Ishikawa (cell line): ENCODE results near the gene ERN2.

Experiments used
- CEBPB ChIP-seq: IDR thresholded peaks from 2 replicates; pipeline ENCODE4 v1.6.1; 2012
- CREB1 ChIP-seq: IDR thresholded peaks from 2 replicates; pipeline ENCODE4 v1.6.1; 2012; ENCODE audit warnings: low read depth
- EGR1 ChIP-seq: IDR thresholded peaks from 2 replicates; pipeline ENCODE4 v1.6.1; 2012
- EP300 ChIP-seq: IDR thresholded peaks from 2 replicates; pipeline ENCODE4 v1.6.1; 2012; ENCODE audit warnings: borderline replicate concordance
- FOXM1 ChIP-seq: IDR thresholded peaks from 2 replicates; pipeline ENCODE4 v1.6.1; 2012; ENCODE audit warnings: low read depth, borderline replicate concordance
- MAX ChIP-seq: IDR thresholded peaks from 2 replicates; pipeline ENCODE4 v1.6.1; 2012
- NFIC ChIP-seq: IDR thresholded peaks from 2 replicates; pipeline ENCODE4 v1.6.1; 2012
- RAD21 ChIP-seq: IDR thresholded peaks from 2 replicates; pipeline ENCODE4 v1.6.1; 2012; ENCODE audit warnings: low read depth
- REST ChIP-seq: IDR thresholded peaks from 2 replicates; pipeline ENCODE4 v1.6.1; 2012; ENCODE audit warnings: low read depth, mild to moderate bottlenecking
- TAF1 ChIP-seq: IDR thresholded peaks from 2 replicates; pipeline ENCODE4 v1.6.1; 2012; ENCODE audit warnings: low read depth, mild to moderate bottlenecking
- TCF12 ChIP-seq: IDR thresholded peaks from 2 replicates; pipeline ENCODE4 v1.6.1; 2012; ENCODE audit warnings: low read depth
- TEAD4 ChIP-seq: IDR thresholded peaks from 2 replicates; pipeline ENCODE4 v1.6.1; 2012
- YY1 ChIP-seq: IDR thresholded peaks from 2 replicates; pipeline ENCODE4 v1.6.1; 2012; ENCODE audit warnings: low read depth
- ZBTB7A ChIP-seq: IDR thresholded peaks from 2 replicates; pipeline ENCODE4 v1.6.1; 2012; ENCODE audit warnings: low read depth
- TF ChIP-seq, protein P1 (sequence below): IDR thresholded peaks from 2 replicates; pipeline ENCODE4 v1.6.1; 2012

The ERN2 gene

GRCh38 chr16:23679274-23679985, 33.6 kb downstream of the ERN2 start:
- no peak for TF ChIP-seq CEBPB
- no peak for TF ChIP-seq ZBTB7A
- TF ChIP-seq, protein P1, sequence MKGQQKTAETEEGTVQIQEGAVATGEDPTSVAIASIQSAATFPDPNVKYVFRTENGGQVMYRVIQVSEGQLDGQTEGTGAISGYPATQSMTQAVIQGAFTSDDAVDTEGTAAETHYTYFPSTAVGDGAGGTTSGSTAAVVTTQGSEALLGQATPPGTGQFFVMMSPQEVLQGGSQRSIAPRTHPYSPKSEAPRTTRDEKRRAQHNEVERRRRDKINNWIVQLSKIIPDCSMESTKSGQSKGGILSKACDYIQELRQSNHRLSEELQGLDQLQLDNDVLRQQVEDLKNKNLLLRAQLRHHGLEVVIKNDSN: no peak
- TF ChIP-seq EGR1: no peak
- no peak for TF ChIP-seq TAF1
- no peak for TF ChIP-seq REST
- no peak for TF ChIP-seq TCF12
- TF ChIP-seq NFIC: no peak
- no peak for TF ChIP-seq FOXM1
- no peak for TF ChIP-seq TEAD4
- TF ChIP-seq EP300: no peak
- no peak for TF ChIP-seq CREB1
- TF ChIP-seq YY1: no peak
- no peak for TF ChIP-seq MAX

DNA sequence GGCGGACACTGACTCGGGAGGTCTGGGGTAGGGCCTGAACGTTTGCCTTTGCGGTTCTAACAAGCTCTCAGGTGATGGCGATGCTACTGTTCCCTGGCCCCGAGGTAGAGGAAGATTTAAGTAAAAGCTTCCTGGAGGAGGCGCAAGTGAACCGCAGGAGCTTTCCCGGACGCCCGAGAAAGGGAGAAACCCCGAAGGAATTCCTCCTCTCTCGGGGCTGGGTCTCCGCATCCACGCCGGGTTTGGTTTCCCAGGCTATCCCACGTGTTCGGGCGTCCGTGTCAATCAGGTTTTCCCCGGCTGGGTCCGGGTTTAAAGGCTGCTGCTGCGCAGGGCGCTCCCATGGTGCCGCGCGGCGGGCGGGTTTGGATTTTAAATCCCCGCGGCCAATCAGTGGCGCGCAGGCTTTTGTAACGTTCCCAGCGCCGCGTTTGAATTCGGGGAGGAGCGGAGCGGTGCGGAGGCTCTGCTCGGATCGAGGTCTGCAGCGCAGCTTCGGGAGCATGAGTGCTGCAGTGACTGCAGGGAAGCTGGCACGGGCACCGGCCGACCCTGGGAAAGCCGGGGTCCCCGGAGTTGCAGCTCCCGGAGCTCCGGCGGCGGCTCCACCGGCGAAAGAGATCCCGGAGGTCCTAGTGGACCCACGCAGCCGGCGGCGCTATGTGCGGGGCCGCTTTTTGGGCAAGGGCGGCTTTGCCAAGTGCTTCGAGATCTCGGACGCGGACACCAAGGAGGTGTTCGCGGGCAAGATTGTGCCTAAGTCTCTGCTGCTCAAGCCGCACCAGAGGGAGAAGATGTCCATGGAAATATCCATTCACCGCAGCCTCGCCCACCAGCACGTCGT, 34.4 kb downstream of the ERN2 start, which contains the start of gene PLK1:
TSS of gene PLK1 (plus strand) at position 460 of the 844 bp plus-strand sequence. CDS start at position 504, 44 bp downstream.
- TF ChIP-seq ZBTB7A (no peak), CREB1 (0 out of 2 replicates have a peak, but pooled peaks have one; percentile 31), EGR1 (no peak), FOXM1 (peak; percentile 99), TEAD4 (no peak), NFIC (peak; percentile 7), MAX (peak; percentile 89), TCF12 (peak; percentile 45; the same call in 1 of the 2 replicates), CEBPB (no peak; the same call in 1 of the 2 replicates), EP300 (no peak; the same call in 1 of the 2 replicates), YY1 (peak; percentile 24; the same call in 1 of the 2 replicates), RAD21 (no peak), TAF1 (peak; percentile 69), REST (no peak)
- TF ChIP-seq, protein P1: peak; percentile 73

DNA sequence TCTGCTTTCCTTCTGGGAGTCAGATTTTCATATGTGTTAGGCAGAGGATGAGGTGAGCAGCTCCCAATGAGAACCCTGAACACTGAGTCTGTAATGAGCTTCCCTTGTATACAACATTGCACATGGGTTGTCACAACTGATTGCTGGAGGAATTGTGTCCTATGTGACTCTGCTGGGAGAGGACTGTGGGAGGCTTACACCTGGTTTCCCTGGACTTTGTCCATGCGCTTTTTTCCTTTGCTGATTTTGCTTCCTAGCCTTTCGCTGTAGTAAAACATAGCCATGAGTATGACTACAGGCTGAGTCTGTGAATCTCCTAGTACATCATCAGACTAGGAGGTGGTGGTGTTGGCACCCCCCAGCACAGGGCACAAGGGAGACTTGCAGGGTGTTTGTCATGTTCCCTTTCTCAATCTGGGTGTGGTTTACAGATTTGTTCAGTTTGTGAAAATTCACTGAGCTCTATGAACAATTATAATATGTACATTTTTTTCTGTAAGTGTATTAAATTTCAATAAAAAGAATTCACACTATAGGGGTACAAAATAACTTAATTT, 36.0 kb downstream of the ERN2 start:
- no peak for TF ChIP-seq CREB1

GRCh38 chr16:23673971-23674614, 38.9 kb downstream of the ERN2 start:
- TF ChIP-seq NFIC (no peak), YY1 (no peak), CEBPB (no peak), EGR1 (no peak), TAF1 (no peak), TCF12 (no peak), MAX (no peak), ZBTB7A (no peak)
- TF ChIP-seq, protein P1: no peak
